ENCODE data around the gene SPATA21. TPM values are rescaled to one million over a fixed set of nuclear protein-coding genes. Genes with fewer than 3 reads are reported as not detected.

SPATA21 gene
- polyA plus RNA-seq, 1 donor from 2014 or later: 0.15 TPM

DNA sequence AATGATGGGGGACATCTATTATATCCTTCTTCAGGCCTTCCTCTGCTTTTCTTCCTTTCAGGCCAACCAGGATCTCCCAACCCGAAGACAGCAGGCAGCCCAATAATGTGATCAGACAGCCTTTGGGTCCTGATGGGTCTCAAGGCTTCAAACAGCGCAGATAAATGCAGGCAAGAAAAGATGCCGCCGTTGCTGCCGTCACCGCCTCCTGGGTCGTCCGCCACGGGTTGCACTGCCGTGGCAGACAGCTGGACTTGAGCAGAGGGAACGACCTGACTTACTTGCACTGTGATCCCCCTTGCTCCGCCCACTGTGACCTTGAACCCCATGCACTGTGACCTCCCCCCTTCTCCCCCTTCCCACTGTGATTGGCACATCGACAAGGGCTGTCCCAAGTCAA, 42.2 kb downstream of the SPATA21 start:
- H3K79me2 ChIP-seq (replicated peaks; ENCODE audit: insufficient read depth, low read length): peaks cover 20% of the 10 kb centered on the region
- no peaks in the 10 kb centered on the region for H3F3A ChIP-seq (ENCODE audit: insufficient read depth, low read length, poor library complexity, severe bottlenecking)
- no peaks in the 10 kb centered on the region for H3K36me3 ChIP-seq (ENCODE audit: insufficient read depth, low read length)
- H3K9ac ChIP-seq (ENCODE audit: low read length): no peak overlapping the region
- H3K27ac ChIP-seq (ENCODE audit: low read length): no peak overlapping the region
- no peak overlapping the region for H3K4me3 ChIP-seq (ENCODE audit: low read length)
- no peaks in the 10 kb centered on the region for H3K27me3 ChIP-seq (ENCODE audit: insufficient read depth, low read depth, low read length)
- H3K9me3 ChIP-seq (ENCODE audit: low read length): no peaks in the 10 kb centered on the region
- H3K9me2 ChIP-seq (ENCODE audit: insufficient read depth, low read length): no peaks in the 10 kb centered on the region
- no peak overlapping the region for H2AFZ ChIP-seq (ENCODE audit: low read depth, low read length)
- H3K4me2 ChIP-seq (ENCODE audit: low read length): no peak overlapping the region
- TF ChIP-seq RAD21 (conservative IDR thresholded peaks at IDR 0.05): no peak
- TF ChIP-seq, protein P1, sequence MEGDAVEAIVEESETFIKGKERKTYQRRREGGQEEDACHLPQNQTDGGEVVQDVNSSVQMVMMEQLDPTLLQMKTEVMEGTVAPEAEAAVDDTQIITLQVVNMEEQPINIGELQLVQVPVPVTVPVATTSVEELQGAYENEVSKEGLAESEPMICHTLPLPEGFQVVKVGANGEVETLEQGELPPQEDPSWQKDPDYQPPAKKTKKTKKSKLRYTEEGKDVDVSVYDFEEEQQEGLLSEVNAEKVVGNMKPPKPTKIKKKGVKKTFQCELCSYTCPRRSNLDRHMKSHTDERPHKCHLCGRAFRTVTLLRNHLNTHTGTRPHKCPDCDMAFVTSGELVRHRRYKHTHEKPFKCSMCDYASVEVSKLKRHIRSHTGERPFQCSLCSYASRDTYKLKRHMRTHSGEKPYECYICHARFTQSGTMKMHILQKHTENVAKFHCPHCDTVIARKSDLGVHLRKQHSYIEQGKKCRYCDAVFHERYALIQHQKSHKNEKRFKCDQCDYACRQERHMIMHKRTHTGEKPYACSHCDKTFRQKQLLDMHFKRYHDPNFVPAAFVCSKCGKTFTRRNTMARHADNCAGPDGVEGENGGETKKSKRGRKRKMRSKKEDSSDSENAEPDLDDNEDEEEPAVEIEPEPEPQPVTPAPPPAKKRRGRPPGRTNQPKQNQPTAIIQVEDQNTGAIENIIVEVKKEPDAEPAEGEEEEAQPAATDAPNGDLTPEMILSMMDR (IDR thresholded peaks at IDR 0.05; ENCODE audit: poor library complexity, severe bottlenecking): no peak
- TF ChIP-seq, protein P2, sequence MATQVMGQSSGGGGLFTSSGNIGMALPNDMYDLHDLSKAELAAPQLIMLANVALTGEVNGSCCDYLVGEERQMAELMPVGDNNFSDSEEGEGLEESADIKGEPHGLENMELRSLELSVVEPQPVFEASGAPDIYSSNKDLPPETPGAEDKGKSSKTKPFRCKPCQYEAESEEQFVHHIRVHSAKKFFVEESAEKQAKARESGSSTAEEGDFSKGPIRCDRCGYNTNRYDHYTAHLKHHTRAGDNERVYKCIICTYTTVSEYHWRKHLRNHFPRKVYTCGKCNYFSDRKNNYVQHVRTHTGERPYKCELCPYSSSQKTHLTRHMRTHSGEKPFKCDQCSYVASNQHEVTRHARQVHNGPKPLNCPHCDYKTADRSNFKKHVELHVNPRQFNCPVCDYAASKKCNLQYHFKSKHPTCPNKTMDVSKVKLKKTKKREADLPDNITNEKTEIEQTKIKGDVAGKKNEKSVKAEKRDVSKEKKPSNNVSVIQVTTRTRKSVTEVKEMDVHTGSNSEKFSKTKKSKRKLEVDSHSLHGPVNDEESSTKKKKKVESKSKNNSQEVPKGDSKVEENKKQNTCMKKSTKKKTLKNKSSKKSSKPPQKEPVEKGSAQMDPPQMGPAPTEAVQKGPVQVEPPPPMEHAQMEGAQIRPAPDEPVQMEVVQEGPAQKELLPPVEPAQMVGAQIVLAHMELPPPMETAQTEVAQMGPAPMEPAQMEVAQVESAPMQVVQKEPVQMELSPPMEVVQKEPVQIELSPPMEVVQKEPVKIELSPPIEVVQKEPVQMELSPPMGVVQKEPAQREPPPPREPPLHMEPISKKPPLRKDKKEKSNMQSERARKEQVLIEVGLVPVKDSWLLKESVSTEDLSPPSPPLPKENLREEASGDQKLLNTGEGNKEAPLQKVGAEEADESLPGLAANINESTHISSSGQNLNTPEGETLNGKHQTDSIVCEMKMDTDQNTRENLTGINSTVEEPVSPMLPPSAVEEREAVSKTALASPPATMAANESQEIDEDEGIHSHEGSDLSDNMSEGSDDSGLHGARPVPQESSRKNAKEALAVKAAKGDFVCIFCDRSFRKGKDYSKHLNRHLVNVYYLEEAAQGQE (IDR thresholded peaks at IDR 0.05; ENCODE audit: borderline replicate concordance): no peak
- H4K20me1 ChIP-seq (ENCODE audit: insufficient read depth): no peaks in the 10 kb centered on the region

DNA sequence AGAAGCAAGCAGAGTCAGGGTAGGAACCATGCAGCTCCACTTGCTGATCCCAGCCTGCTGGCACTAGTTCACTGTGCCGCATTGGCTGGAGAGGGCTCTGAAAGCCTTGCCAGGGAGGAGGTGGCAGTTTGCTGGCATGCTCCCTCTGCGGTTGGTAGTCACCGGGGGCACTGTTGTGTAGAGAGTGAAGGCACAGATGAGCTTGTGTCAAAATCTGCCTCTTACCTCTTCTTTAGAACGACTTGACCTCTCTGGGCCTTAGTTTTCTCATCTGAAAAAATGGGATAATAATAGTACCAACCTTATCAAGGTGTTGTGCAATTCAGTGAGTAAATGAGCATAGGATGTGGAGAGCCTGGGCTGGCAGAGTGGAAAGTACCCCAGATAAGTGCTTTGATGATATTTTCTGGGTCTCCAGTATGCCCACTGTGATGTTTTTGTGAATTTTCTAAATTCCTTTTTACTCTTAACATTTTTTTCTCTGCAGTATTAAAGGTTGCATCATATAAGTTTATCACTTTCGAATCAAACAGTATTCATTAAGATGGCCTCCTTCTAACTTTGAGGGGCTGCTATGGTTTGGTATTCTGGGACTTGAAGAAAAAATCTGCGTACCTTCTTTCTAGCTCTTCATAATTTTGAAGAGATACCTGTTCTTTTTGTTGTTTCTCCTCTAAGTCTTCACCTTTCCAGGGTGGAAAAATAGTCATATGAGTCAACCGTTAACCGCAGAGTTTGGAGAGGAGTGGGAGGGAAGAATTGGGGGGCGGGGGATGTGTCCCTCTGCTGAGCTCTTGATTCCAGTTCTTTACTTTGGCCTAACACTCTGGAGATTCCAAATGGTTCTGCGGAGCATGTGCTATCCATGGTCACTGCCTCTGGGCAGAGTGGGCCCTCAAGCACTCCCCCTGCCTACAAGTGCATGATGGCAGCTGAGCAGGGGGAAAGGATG, 43.4 kb downstream of the SPATA21 start:
- Histone ChIP-seq H3K9ac (ENCODE audit: low read length) (no peak overlapping the region), H3K27me3 (ENCODE audit: insufficient read depth, low read depth, low read length) (no peaks in the 10 kb centered on the region), H3K27ac (ENCODE audit: low read length) (no peak overlapping the region), H4K20me1 (ENCODE audit: insufficient read depth) (no peaks in the 10 kb centered on the region), H3F3A (ENCODE audit: insufficient read depth, low read length, poor library complexity, severe bottlenecking) (no peaks in the 10 kb centered on the region), H3K36me3 (ENCODE audit: insufficient read depth, low read length) (no peaks in the 10 kb centered on the region), H3K79me2 (replicated peaks; ENCODE audit: insufficient read depth, low read length) (peaks cover 24% of the 10 kb centered on the region), H3K4me3 (ENCODE audit: low read length) (no peak overlapping the region), H2AFZ (ENCODE audit: low read depth, low read length) (no peak overlapping the region), H3K9me3 (ENCODE audit: low read length) (no peaks in the 10 kb centered on the region), H3K4me2 (ENCODE audit: low read length) (no peak overlapping the region), H3K9me2 (ENCODE audit: insufficient read depth, low read length) (no peaks in the 10 kb centered on the region)
- TF ChIP-seq, protein P2 (IDR thresholded peaks at IDR 0.05; ENCODE audit: borderline replicate concordance): no peak
- TF ChIP-seq TAF1 (IDR thresholded peaks at IDR 0.05; ENCODE audit: low read depth): no peak
- TF ChIP-seq, protein P1 (IDR thresholded peaks at IDR 0.05; ENCODE audit: poor library complexity, severe bottlenecking): no peak
- no peak for TF ChIP-seq MXI1 (conservative IDR thresholded peaks at IDR 0.05; ENCODE audit: poor library complexity, severe bottlenecking)
- TF ChIP-seq SMC3 (conservative IDR thresholded peaks at IDR 0.05; ENCODE audit: poor library complexity): no peak
- no peak for TF ChIP-seq EZH2 (IDR thresholded peaks at IDR 0.05; ENCODE audit: borderline replicate concordance, insufficient read depth, low read length, poor library complexity, severe bottlenecking)
- no peak for TF ChIP-seq RAD21 (conservative IDR thresholded peaks at IDR 0.05)

Data from neural cell (in vitro differentiated cells).